B cell (primary cell): ENCODE measurements around the gene C1QTNF6. TPM values are rescaled to one million over a fixed set of nuclear protein-coding genes. Genes with fewer than 3 reads are reported as not detected.

Experiments used
- ATAC-seq: fragments of 200-7000 bp; cut with Tn5 transposase; one replicate; pipeline ENCODE4 v1.10.0; 2021; ENCODE audit warnings: low read depth, mild to moderate bottlenecking, moderate number of reproducible peaks, moderate library complexity
- CTCF ChIA-PET: fragments of 350-600 bp; sonication (Branson Sonifier 250); formaldehyde crosslinking; loops from one replicate; lab custom pipeline; 2021; ENCODE audit warnings: antibody characterized with exemption, inconsistent platforms; lab: Charles Lee
- POLR2A ChIA-PET: fragments of 350-600 bp; sonication (Branson Sonifier 250); formaldehyde crosslinking; loops from one replicate; lab custom pipeline; 2021; ENCODE audit warnings: antibody characterized with exemption; lab: Charles Lee
- DNase-seq: peaks from one replicate; pipeline ENCODE4 v3.0.0; 2013
- H2AFZ ChIP-seq: 2 replicates; pipeline ENCODE4 v1.6.1; 2012; ENCODE audit warnings: mild to moderate bottlenecking, low read depth, low read length; ENCODE audit not compliant: insufficient read depth, poor library complexity, severe bottlenecking
- H3K27ac ChIP-seq, 2 donors: 1 replicate in 1 of 2; 2 replicates in 1 of 2; pipeline ENCODE4 v1.5.1; 2012 to 2013; ENCODE audit warnings: low read length in 2 of 2, mild to moderate bottlenecking in 2 of 2, moderate library complexity in 1 of 2
- H3K27me3 ChIP-seq, 4 experiments: fragments of 200-600 bp in 1 of 4; sonication (generic) in 1 of 4; replicated peaks in 1 of 4; 1 replicate in 2 of 4; 2 replicates in 2 of 4; pipeline versions ENCODE4 v1.6.1 to v1.7.0; 2013 to 2016; ENCODE audit warnings: low read length in 3 of 4, mild to moderate bottlenecking in 2 of 4, mixed read lengths in 1 of 4, moderate library complexity in 1 of 4; ENCODE audit not compliant: insufficient read depth in 4 of 4, control insufficient read depth in 3 of 4; ENCODE audit errors: control extremely low read depth in 1 of 4
- H3K36me3 ChIP-seq, 2 experiments: replicated peaks in 1 of 2; 1 replicate in 1 of 2; 2 replicates in 1 of 2; pipeline versions ENCODE4 v1.6.1 to v1.7.1; 2013; ENCODE audit warnings: low read length in 1 of 2; ENCODE audit not compliant: insufficient read depth in 2 of 2, control insufficient read depth in 1 of 2; ENCODE audit errors: control extremely low read depth in 1 of 2, extremely low read depth in 1 of 2
- H3K4me1 ChIP-seq, 2 donors: fragments of 200-600 bp in 1 of 2; sonication (generic) in 1 of 2; 1 replicate in 1 of 2; 2 replicates in 1 of 2; pipeline versions ENCODE4 v1.5.1 to v1.6.1; 2013 to 2017; ENCODE audit warnings: low read length in 2 of 2; ENCODE audit not compliant: control insufficient read depth in 2 of 2, insufficient read depth in 2 of 2
- H3K4me2 ChIP-seq: replicated peaks from 2 replicates; pipeline ENCODE3; 2012; ENCODE audit warnings: mild to moderate bottlenecking, low read depth, low read length; ENCODE audit not compliant: poor library complexity, severe bottlenecking
- H3K4me3 ChIP-seq, 5 experiments: fragments of 200-600 bp in 1 of 5; sonication (generic) in 1 of 5; 1 replicate in 3 of 5; 2 replicates in 2 of 5; pipeline versions ENCODE4 v1.5.1 to v1.7.0; 2011 to 2016; ENCODE audit warnings: low read length in 4 of 5, mild to moderate bottlenecking in 4 of 5, low read depth in 2 of 5, control low read depth in 1 of 5, moderate library complexity in 1 of 5; ENCODE audit not compliant: insufficient read depth in 1 of 5; ENCODE audit errors: control extremely low read depth in 1 of 5, extremely low read depth in 1 of 5
- H3K79me2 ChIP-seq: fragments of 200-600 bp; sonication (generic); one replicate; pipeline ENCODE4 v1.6.0; 2016; ENCODE audit warnings: low read length; ENCODE audit not compliant: control insufficient read depth, insufficient read depth
- H3K9ac ChIP-seq: fragments of 200-600 bp; sonication (generic); 2 replicates; pipeline ENCODE4 v1.6.1; 2017; ENCODE audit warnings: mild to moderate bottlenecking, low read length, moderate library complexity
- H3K9me3 ChIP-seq, 3 donors: one replicate each; pipeline versions ENCODE4 v1.6.1 to v1.7.1; 2013; ENCODE audit warnings: low read length in 2 of 3; ENCODE audit not compliant: control insufficient read depth in 2 of 3, insufficient read depth in 1 of 3; ENCODE audit errors: control extremely low read depth in 1 of 3
- H4K20me1 ChIP-seq: 2 replicates; pipeline ENCODE4 v1.6.0; 2012; ENCODE audit warnings: mild to moderate bottlenecking, low read length; ENCODE audit not compliant: insufficient read depth, control insufficient read depth, poor library complexity, severe bottlenecking
- H3K27ac Mint-ChIP-seq: one replicate; pipeline ENCODE4 v1.8.0; 2021; ENCODE audit warnings: mixed read lengths
- H3K27me3 Mint-ChIP-seq: one replicate; pipeline ENCODE4 v1.8.0; 2021; ENCODE audit warnings: mixed read lengths
- H3K4me1 Mint-ChIP-seq: one replicate; pipeline ENCODE4 v1.8.0; 2021; ENCODE audit warnings: mixed read lengths
- H3K4me3 Mint-ChIP-seq: one replicate; pipeline ENCODE4 v1.8.0; 2021; ENCODE audit warnings: mixed read lengths
- H3K9me3 Mint-ChIP-seq: one replicate; pipeline ENCODE4 v1.8.0; 2022; ENCODE audit warnings: mixed read lengths; ENCODE audit not compliant: insufficient read depth
- EZH2 ChIP-seq: IDR thresholded peaks from 2 replicates; pipeline ENCODE4 v1.6.1; 2012; ENCODE audit warnings: borderline replicate concordance, low read depth, mild to moderate bottlenecking, moderate library complexity, low read length; ENCODE audit not compliant: insufficient read depth, poor library complexity, severe bottlenecking
- WGBS: methylation state at CpG from one replicate; pipeline ENCODE4 v1.1.5; 2013; ENCODE audit warnings: missing lambda C conversion rate; ENCODE audit not compliant: insufficient coverage; 5-methylcytosine and 5-hydroxymethylcytosine counted together
- intact Hi-C: fragments of 100-400 bp; cut with micrococcal nuclease; formaldehyde crosslinking; loops from one replicate; pipeline ENCODE4 v1.10.0; 2022
- polyA plus RNA-seq: library from polyadenylated mRNA; depleted of rRNA; stranded (reverse); fragments of >200 nt; gene quantifications from 2 replicates; pipeline ENCODE4 v1.2.3, GENCODE V29; 2012
- total RNA-seq, 2 donors: library from RNA; stranded (reverse); fragments of 120-200 nt in 1 of 2; gene quantifications; 1 replicate in 1 of 2; 2 replicates in 1 of 2; pipeline versions ENCODE4 v1.2.3 to v1.2.4, GENCODE V29; 2013 to 2022
- TF ChIP-seq, protein P1 (sequence below): fragments of 200-600 bp; IDR thresholded peaks from one replicate; pipeline ENCODE4 v1.8.0; 2022; ENCODE audit warnings: antibody characterized with exemption, mild to moderate bottlenecking

C1QTNF6 gene
- total and polyA plus RNA-seq, 2 donors (not counting 1 experiment from before 2014, with no cell fraction given) = 18.5 to 33.9 TPM

- Histone ChIP-seq H2AFZ (no peak overlapping the region), H3K4me2 (no peak overlapping the region), H3K9me3 (peaks cover 0 to 3% (median 0%) of the 10 kb centered on the region in 3 donors), H3K4me3 (no peak overlapping the region), H4K20me1 (no peaks in the 10 kb centered on the region), H3K27ac (no peak overlapping the region), H3K79me2 (no peaks in the 10 kb centered on the region), H3K4me1 (peaks cover 3 to 15% of the 10 kb centered on the region in 2 donors), H3K27me3 (peaks cover 0 to 9% (median 0%) of the 10 kb centered on the region in 4 experiments), H3K9ac (no peak overlapping the region), H3K36me3 (no peaks in the 10 kb centered on the region)
- WGBS = 75% methylated on average over 1 of the region's 4 CpGs
- Mint-ChIP-seq H3K27ac (no peak overlapping the region), H3K4me3 (no peak overlapping the region), H3K9me3 (no peaks in the 10 kb centered on the region), H3K27me3 (peaks cover 11% of the 10 kb centered on the region), H3K4me1 (peaks cover 14% of the 10 kb centered on the region)
- TF ChIP-seq EZH2 = no peak
- TF ChIP-seq, protein P1, sequence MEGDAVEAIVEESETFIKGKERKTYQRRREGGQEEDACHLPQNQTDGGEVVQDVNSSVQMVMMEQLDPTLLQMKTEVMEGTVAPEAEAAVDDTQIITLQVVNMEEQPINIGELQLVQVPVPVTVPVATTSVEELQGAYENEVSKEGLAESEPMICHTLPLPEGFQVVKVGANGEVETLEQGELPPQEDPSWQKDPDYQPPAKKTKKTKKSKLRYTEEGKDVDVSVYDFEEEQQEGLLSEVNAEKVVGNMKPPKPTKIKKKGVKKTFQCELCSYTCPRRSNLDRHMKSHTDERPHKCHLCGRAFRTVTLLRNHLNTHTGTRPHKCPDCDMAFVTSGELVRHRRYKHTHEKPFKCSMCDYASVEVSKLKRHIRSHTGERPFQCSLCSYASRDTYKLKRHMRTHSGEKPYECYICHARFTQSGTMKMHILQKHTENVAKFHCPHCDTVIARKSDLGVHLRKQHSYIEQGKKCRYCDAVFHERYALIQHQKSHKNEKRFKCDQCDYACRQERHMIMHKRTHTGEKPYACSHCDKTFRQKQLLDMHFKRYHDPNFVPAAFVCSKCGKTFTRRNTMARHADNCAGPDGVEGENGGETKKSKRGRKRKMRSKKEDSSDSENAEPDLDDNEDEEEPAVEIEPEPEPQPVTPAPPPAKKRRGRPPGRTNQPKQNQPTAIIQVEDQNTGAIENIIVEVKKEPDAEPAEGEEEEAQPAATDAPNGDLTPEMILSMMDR = no peak
- ATAC-seq (no peak), DNase-seq (no peak)
- ChIA-PET CTCF (no interaction called here), POLR2A (no interaction called here)
- intact Hi-C loops = no loop called here
Observed at GRCh38 chr22:37181681-37182080, 6.4 kb downstream of the C1QTNF6 start.

DNA sequence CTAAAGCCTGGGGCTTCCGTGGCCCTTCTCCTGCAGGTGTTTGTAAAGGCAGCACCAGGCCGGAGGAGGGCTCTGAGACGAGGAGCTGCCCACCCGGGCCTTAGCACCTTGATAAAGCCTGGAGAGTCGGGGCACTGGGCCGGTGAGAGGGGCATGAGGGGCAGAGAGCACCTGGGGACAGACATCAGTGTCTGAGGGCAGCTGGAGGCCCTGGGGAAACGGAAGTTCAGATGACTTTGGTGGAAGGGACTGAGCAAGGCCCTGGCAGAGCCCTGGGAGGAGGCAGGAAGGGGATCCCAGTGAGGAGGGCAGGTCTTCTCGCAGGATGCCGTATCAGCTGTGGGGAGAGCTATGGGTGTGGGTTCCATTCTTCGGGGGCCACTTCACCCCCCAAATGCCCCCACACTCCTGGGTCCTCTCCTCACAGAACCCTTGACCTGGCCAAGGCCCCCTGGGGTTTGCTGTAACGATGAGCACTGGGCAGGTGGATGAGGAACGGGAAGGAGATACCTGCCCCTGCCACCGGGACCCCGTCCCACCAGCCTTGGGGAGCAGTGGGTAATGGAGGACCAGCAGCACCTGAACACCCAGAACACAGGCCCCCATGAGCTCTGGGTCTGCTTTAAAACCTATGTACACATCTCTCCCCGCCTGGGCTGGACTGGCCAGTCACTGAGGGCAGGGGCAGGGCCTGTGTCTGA, 7.4 kb downstream of the C1QTNF6 start:
- Mint-ChIP-seq H3K27ac (no peak overlapping the region), H3K4me3 (no peak overlapping the region), H3K4me1 (peaks cover 13% of the 10 kb centered on the region), H3K27me3 (peaks cover 20% of the 10 kb centered on the region), H3K9me3 (no peaks in the 10 kb centered on the region)
- Histone ChIP-seq H3K27ac (no peak overlapping the region), H3K27me3 (peaks cover 0 to 14% (median 0%) of the 10 kb centered on the region in 4 experiments), H3K4me2 (no peak overlapping the region), H3K4me3 (no peak overlapping the region), H2AFZ (no peak overlapping the region), H4K20me1 (no peaks in the 10 kb centered on the region), H3K9ac (no peak overlapping the region), H3K36me3 (no peaks in the 10 kb centered on the region), H3K79me2 (no peaks in the 10 kb centered on the region), H3K9me3 (no peaks in the 10 kb centered on the region), H3K4me1 (peaks cover 11 to 15% of the 10 kb centered on the region in 2 donors)
- intact Hi-C loops = no loop called here
- ChIA-PET POLR2A (no interaction called here), CTCF (no interaction called here)
- DNase-seq (no peak), ATAC-seq (no peak)
- no peak for TF ChIP-seq EZH2
- TF ChIP-seq, protein P1 = no peak
- WGBS = 92% methylated on average over 10 of the region's 15 CpGs
